GM12878 (cell line): ENCODE measurements around the gene SIN3A. TPM values are rescaled to one million over a fixed set of nuclear protein-coding genes. Genes with fewer than 3 reads are reported as not detected.
A peak's percentile ranks its signal among the peaks of the same experiment; 100 is the strongest.

Source experiments
- ATAC-seq: fragments of 200-7000 bp; cut with Tn5 transposase; 3 replicates; pipeline ENCODE4 v1.9.1; 2020; ENCODE audit warnings: mild to moderate bottlenecking, moderate library complexity
- BruUV-seq: library from RNA; stranded (reverse); fragments of 400-500 nt; replicated peaks from 2 replicates; lab custom pipeline; 2021; lab: Mats Ljungman, UMichigan
- CTCF ChIA-PET: fragments of 300-600 bp; sonication (Branson Sonifier 250); formaldehyde crosslinking; extraction: SDS; loops from one replicate; lab custom pipeline; 2021; ENCODE audit warnings: inconsistent platforms; lab: Yijun Ruan, JAX
- POLR2A ChIA-PET: fragments of 350-600 bp; formaldehyde crosslinking; extraction: SDS; loops from one replicate; lab custom pipeline; 2021; ENCODE audit warnings: inconsistent platforms; lab: Charles Lee
- RAD21 ChIA-PET: fragments of 300-600 bp; sonication (Branson Sonifier 250); formaldehyde crosslinking; loops from one replicate; lab custom pipeline; 2023; ENCODE audit warnings: antibody characterized with exemption; ENCODE audit not compliant: unreplicated experiment; lab: Charles Lee
- SMC1A ChIA-PET: fragments of 300-600 bp; sonication (Branson Sonifier 250); formaldehyde crosslinking; loops from one replicate; lab custom pipeline; 2023; ENCODE audit not compliant: unreplicated experiment, uncharacterized antibody; lab: Charles Lee
- DNase-seq: peaks from one replicate; pipeline ENCODE4 v3.0.0-alpha.2; 2011; ENCODE audit warnings: low read depth, low spot score
- FAIRE-seq: peaks from 3 replicates; lab custom pipeline; 2011; peaks lifted over from hg19 to GRCh38; lab: Jason Lieb, UNC
- H2AFZ ChIP-seq: 2 replicates; pipeline ENCODE4 v1.6.0; 2011; ENCODE audit warnings: low read depth, low read length, control low read depth; ENCODE audit not compliant: control insufficient read depth
- H3K27ac ChIP-seq: 2 replicates; pipeline ENCODE4 v1.5.1; 2011; ENCODE audit warnings: control low read depth; ENCODE audit not compliant: control insufficient read depth, insufficient read depth
- H3K27me3 ChIP-seq, 2 experiments: replicated peaks in 1 of 2; 2 replicates each; pipeline versions ENCODE4 v1.6.0 to v1.6.1; 2011; ENCODE audit warnings: low read length in 1 of 2; ENCODE audit not compliant: control insufficient read depth in 2 of 2, insufficient read depth in 2 of 2
- H3K36me3 ChIP-seq, 2 experiments: 2 replicates each; pipeline ENCODE4 v1.5.1; 2011; ENCODE audit warnings: low read length in 1 of 2; ENCODE audit not compliant: control insufficient read depth in 2 of 2, insufficient read depth in 2 of 2
- H3K4me1 ChIP-seq: 2 replicates; pipeline ENCODE4 v1.6.1; 2011; ENCODE audit warnings: mild to moderate bottlenecking, low read length, moderate library complexity, mixed read lengths; ENCODE audit not compliant: control insufficient read depth, insufficient read depth
- H3K4me2 ChIP-seq: 2 replicates; pipeline ENCODE4 v1.6.0; 2011; ENCODE audit warnings: control low read depth; ENCODE audit not compliant: control insufficient read depth, insufficient read depth
- H3K4me3 ChIP-seq: fragments of 200-600 bp; sonication (generic); 2 replicates; pipeline ENCODE4 v1.5.1; 2016
- H3K79me2 ChIP-seq: 2 replicates; pipeline ENCODE4 v1.6.0; 2011; ENCODE audit warnings: low read length; ENCODE audit not compliant: control insufficient read depth, insufficient read depth
- H3K9ac ChIP-seq: 2 replicates; pipeline ENCODE4 v1.8.0; 2011; ENCODE audit warnings: low read length, control low read depth, mixed read lengths; ENCODE audit not compliant: control insufficient read depth, insufficient read depth
- H3K9me3 ChIP-seq: replicated peaks from 3 replicates; pipeline ENCODE4 v1.5.1; 2011; ENCODE audit warnings: mild to moderate bottlenecking, low read length; ENCODE audit not compliant: control insufficient read depth, insufficient read depth
- H4K20me1 ChIP-seq: 2 replicates; pipeline ENCODE4 v1.6.0; 2011; ENCODE audit not compliant: control insufficient read depth, insufficient read depth
- IKZF2 ChIP-seq, 2 experiments: fragments of 450-650 bp; IDR thresholded peaks; 2 replicates each; pipeline ENCODE4 v1.6.1; 2017; ENCODE audit warnings: mild to moderate bottlenecking in 2 of 2, moderate library complexity in 2 of 2
- TCF12 ChIP-seq: IDR thresholded peaks from 2 replicates; pipeline ENCODE4 v1.6.1; 2011; ENCODE audit warnings: low read depth, mild to moderate bottlenecking, low read length
- WGBS: methylation state at CpG from one replicate; pipeline ENCODE4 v1.1.6; 2016; ENCODE audit warnings: low lambda C conversion rate; ENCODE audit not compliant: insufficient replicate concordance, insufficient coverage; ENCODE audit errors: missing lambda C conversion rate; 5-methylcytosine and 5-hydroxymethylcytosine counted together
- in situ Hi-C: fragments of 300-500 bp; cut with MboI; formaldehyde crosslinking; loops from 9 replicates; pipeline ENCODE4 v1.14.3; 2018; ENCODE audit warnings: mixed read lengths
- intact Hi-C: fragments of 100-400 bp; cut with micrococcal nuclease; formaldehyde crosslinking; loops from one replicate; pipeline ENCODE4 v1.14.2; 2022; ENCODE audit not compliant: unreplicated experiment
- polyA plus RNA-seq, 11 experiments: library from polyadenylated mRNA; depleted of rRNA in 4 of 11; unstranded in 6 of 11; stranded (reverse) in 5 of 11; fragments of >200 nt; fragmentation: Nextera tagmentation in 4 of 11; fragmentation: Illumina TruSeq in 1 of 11; extraction: Ambion mirVana in 4 of 11; extraction: Trizol in 1 of 11; gene quantifications; 1 replicate in 1 of 11; 2 replicates in 10 of 11; pipeline versions ENCODE4 v1.2.1 to v1.2.3, GENCODE V29; 2011 to 2016; ENCODE audit warnings: inconsistent platforms in 2 of 11, missing spikeins in 2 of 11, low read depth in 1 of 11
- total RNA-seq, 4 experiments: library from RNA; depleted of rRNA in 3 of 4; stranded (reverse); fragments of >200 nt in 3 of 4; fragmentation: Illumina TruSeq in 1 of 4; extraction: Trizol in 1 of 4; gene quantifications; 2 replicates each; pipeline versions ENCODE4 v1.2.1 to v1.2.3, GENCODE V29; 2013 to 2021
- TF ChIP-seq, protein P1 (sequence below): fragments of 450-650 bp; formaldehyde crosslinking; IDR thresholded peaks from 2 replicates; pipeline ENCODE4 v1.5.0; 2022; ENCODE audit warnings: mild to moderate bottlenecking, missing genetic modification characterization
- TF ChIP-seq, protein P2 (sequence below): IDR thresholded peaks from 2 replicates; pipeline ENCODE4 v1.6.1; 2011; ENCODE audit warnings: borderline replicate concordance, low read depth, mild to moderate bottlenecking, moderate library complexity, mixed read lengths, low read length; ENCODE audit not compliant: insufficient read depth; ENCODE audit errors: extremely low read length

Gene SIN3A
- total and polyA plus RNA-seq, 10 of the 15 experiments (the other 5 are each of a cell fraction or from before 2014, with no cell fraction given) = 6.4 to 62.2 (median 29.2) TPM

DNA sequence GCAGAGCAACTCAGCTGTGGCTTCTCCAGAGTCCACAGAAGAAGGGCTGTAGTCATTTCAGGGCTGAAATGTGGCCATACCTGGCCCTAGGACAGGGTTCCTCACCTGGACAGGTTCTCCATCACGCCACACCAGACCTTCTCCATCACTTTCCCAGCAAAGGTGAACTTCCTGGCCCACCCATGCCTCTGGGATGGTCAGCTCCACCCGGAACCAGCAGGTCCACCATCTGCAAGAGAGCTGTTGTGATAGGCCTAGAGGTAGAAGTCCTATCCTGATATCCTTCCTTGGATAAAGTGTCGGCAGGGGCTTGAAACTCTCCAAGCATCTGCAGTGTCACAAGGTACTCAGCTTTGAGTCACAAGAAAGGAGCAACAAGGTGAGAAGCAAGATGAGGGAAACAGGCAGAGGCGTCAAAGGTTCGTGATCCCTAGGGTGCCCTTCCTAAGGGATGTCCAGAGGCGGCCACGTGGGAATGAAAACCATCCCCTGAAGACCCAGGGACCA lies 84.0 kb downstream of the SIN3A start:
- TF ChIP-seq TCF12 = no peak
- TF ChIP-seq, protein P1, sequence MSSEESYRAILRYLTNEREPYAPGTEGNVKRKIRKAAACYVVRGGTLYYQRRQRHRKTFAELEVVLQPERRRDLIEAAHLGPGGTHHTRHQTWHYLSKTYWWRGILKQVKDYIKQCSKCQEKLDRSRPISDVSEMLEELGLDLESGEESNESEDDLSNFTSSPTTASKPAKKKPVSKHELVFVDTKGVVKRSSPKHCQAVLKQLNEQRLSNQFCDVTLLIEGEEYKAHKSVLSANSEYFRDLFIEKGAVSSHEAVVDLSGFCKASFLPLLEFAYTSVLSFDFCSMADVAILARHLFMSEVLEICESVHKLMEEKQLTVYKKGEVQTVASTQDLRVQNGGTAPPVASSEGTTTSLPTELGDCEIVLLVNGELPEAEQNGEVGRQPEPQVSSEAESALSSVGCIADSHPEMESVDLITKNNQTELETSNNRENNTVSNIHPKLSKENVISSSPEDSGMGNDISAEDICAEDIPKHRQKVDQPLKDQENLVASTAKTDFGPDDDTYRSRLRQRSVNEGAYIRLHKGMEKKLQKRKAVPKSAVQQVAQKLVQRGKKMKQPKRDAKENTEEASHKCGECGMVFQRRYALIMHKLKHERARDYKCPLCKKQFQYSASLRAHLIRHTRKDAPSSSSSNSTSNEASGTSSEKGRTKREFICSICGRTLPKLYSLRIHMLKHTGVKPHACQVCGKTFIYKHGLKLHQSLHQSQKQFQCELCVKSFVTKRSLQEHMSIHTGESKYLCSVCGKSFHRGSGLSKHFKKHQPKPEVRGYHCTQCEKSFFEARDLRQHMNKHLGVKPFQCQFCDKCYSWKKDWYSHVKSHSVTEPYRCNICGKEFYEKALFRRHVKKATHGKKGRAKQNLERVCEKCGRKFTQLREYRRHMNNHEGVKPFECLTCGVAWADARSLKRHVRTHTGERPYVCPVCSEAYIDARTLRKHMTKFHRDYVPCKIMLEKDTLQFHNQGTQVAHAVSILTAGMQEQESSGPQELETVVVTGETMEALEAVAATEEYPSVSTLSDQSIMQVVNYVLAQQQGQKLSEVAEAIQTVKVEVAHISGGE (CRISPR knock-in tag) = no peak
- TF ChIP-seq, protein P2, sequence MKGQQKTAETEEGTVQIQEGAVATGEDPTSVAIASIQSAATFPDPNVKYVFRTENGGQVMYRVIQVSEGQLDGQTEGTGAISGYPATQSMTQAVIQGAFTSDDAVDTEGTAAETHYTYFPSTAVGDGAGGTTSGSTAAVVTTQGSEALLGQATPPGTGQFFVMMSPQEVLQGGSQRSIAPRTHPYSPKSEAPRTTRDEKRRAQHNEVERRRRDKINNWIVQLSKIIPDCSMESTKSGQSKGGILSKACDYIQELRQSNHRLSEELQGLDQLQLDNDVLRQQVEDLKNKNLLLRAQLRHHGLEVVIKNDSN = peak; percentile 2
- 0 out of 4 replicates have a peak, but pooled peaks of 1 of the 2 experiments have one; percentile 8 for TF ChIP-seq IKZF2 (IDR thresholded peaks at IDR 0.05)
- TF ChIP-seq, all 136 proteins: peak for 2
- H3K9ac ChIP-seq = peak overlapping the region; percentile 93
- RAD21 ChIA-PET = interaction anchor here (0.7 to 4.2 kb wide), 29 partner anchors 25 to 435 kb away, joined by 3 to 113 read pairs (median 4); partner anchors contain the start of genes IMP3, PTPN9, SIN3A and SNUPN
- CTCF ChIA-PET = interaction anchor here (0.6 to 4.9 kb wide), 51 partner anchors 9 to 437 kb away, joined by 3 to 86 read pairs (median 6); partner anchors contain the start of genes COMMD4, IMP3, PTPN9 and SIN3A
- intact Hi-C loops = loop anchor here (1.0 kb wide), 1 partner anchor 316 kb away; no protein-coding TSS in a partner anchor
- H4K20me1 ChIP-seq = no peaks in the 10 kb centered on the region
- in situ Hi-C loops = no loop called here
- H3K27ac ChIP-seq = no peak overlapping the region
- peak overlapping the region; percentile 78 for H3K4me2 ChIP-seq
- SMC1A ChIA-PET = interaction anchor here (0.7 to 3.1 kb wide), 27 partner anchors 11 to 596 kb away, joined by 3 to 24 read pairs (median 5); partner anchors contain the start of genes IMP3 and SIN3A
- H2AFZ ChIP-seq = peak overlapping the region; percentile 31
- ATAC-seq = no peak
- DNase-seq = no peak
- FAIRE-seq = no peak
- no TSS peak for BruUV-seq
- peak overlapping the region; percentile 75 for H3K4me3 ChIP-seq
- peaks cover 6% of the 10 kb centered on the region for H3K4me1 ChIP-seq
- WGBS = 19% methylated on average over 7 of the region's 7 CpGs
- H3K27me3 ChIP-seq = no peaks in the 10 kb centered on the region
- H3K9me3 ChIP-seq = no peaks in the 10 kb centered on the region
- H3K36me3 ChIP-seq = peaks cover 6 to 19% of the 10 kb centered on the region in 2 experiments
- POLR2A ChIA-PET = interaction anchor here (0.5 to 3.2 kb wide), 18 partner anchors 13 to 344 kb away, joined by 3 to 43 read pairs (median 6); partner anchors contain the start of genes COMMD4, IMP3, PPCDC and SIN3A
- H3K79me2 ChIP-seq = peaks cover 8% of the 10 kb centered on the region
